GM18508 (cell line): ENCODE measurements around the gene AMN.

Experiments
- ATAC-seq: cut with Tn5 transposase; IDR thresholded peaks from one replicate; pipeline ENCODE4 v1.9.1; 2021; ENCODE audit warnings: moderate number of reproducible peaks; ENCODE audit not compliant: insufficient read depth, unreplicated experiment

AMN gene

DNA sequence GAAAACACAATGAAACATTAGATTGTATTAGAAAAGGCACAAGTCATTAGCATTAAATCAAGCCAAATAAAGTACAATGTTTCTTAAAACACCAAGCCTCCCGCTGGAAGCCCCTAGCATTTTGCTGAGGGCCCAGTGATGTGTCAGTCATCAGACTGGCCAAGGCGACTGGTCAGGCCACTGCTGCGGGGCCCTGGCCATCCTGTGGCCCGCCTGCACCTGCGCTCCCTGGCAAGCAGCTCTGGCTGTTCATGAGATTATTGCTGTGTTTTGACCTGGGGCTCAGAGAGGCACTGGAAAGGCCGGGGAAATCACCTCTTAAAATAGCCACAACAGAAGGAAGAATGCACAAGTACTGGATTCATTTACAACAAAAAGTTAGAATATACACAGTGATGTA lies 24.2 kb upstream of the AMN start:
- ATAC-seq, result no peak

- no peak for ATAC-seq
Measured at GRCh38 chr14:102898776-102899515, 23.5 kb upstream of the AMN start.

DNA sequence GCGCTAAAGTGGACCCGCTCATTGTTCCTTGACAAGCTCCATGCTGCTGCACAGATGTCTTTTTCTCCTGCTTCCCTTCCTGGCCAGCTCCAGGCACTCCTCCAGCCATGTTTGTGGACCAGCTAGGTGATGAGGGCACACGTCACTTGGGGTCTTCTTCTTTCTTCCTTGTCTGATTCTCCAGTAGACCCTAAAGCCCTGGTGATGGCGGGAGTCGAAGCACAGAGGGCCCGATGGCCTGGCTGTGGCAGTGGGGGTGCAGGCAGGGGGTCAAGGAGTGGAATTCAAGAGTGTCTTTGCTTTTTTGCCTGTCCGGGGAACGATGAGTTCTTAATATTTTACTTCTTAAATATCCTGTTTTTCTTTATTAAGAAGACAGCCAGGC lies 23.0 kb upstream of the AMN start:
- ATAC-seq, result no peak

- ATAC-seq, result no peak
Measured at GRCh38 chr14:102900631-102901571, 21.6 kb upstream of the AMN start.

DNA sequence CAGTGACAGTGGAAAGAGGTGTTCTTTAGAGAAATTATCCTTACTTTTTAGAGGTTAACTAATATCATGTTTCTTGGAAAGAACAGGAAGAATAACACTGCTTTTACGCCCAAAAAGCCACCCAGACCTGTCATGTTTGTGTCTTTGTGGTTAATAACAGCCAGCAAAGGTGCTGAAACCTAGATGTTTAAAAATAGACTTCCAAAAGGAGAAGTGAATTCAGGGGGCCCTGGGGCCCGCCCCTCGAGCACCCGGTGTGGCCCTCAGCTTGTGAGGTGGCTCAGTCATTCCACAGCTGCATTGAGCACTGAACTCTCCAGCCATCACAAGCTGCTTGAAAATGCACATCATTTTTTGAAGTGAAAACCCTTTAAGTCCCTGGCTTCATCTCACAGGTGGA lies 20.8 kb upstream of the AMN start:
- peak; percentile 29 for ATAC-seq

- ATAC-seq, result no peak
Measured at GRCh38 chr14:102902086-102902485, 20.4 kb upstream of the AMN start.

DNA sequence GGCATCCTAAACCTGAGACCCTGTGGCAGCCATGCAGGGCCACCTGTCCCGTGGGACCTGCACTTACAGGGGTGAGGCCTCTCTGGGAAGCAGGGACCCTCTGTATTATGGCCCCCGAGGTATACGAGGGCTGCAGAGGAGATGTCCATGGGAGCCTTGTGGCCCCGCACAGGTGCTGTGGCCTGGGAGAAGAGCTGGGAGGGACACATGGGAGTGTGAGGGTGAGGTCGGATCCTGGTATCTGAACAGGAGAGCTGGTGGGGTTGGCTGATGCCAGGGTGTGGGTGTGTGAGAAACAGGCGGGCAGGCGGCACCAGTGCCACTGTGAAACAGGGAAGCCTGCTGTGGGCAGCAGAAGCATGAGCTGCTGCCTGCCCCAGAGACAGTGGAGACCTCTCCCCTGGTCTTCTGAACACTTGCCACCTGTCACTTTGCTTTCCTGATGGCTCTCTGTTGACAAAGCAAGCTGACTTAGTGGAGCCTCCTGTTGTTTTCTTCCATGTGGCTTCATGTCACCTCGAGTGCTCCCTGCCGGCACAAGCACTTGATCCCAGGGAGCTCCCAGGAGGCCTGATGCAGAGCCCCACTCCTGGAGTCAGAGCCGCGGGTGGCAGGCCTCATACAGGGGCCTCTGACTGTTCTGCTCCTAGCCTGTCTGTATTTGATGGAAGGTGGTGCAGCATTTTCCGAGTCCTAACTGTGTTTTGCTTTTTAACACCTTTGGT lies 19.8 kb upstream of the AMN start:
- no peak for ATAC-seq

- no peak for ATAC-seq
Measured at GRCh38 chr14:102903248-102903888, 19.1 kb upstream of the AMN start.

GRCh38 chr14:102903889-102904512 lies 18.5 kb upstream of the AMN start:
- no peak for ATAC-seq

DNA sequence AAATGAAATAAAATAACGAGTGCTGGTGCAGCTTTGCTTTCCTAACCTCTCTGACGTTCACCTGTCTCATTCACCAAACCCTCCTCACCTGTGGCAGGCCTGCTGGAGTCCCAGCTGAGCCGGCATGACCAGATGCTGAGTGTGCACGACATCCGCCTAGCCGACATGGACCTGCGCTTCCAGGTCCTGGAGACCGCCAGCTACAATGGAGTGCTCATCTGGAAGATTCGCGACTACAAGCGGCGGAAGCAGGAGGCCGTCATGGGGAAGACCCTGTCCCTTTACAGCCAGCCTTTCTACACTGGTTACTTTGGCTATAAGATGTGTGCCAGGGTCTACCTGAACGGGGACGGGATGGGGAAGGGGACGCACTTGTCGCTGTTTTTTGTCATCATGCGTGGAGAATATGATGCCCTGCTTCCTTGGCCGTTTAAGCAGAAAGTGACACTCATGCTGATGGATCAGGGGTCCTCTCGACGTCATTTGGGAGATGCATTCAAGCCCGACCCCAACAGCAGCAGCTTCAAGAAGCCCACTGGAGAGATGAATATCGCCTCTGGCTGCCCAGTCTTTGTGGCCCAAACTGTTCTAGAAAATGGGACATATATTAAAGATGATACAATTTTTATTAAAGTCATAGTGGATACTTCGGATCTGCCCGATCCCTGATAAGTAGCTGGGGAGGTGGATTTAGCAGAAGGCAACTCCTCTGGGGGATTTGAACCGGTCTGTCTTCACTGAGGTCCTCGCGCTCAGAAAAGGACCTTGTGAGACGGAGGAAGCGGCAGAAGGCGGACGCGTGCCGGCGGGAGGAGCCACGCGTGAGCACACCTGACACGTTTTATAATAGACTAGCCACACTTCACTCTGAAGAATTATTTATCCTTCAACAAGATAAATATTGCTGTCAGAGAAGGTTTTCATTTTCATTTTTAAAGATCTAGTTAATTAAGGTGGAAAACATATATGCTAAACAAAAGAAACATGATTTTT lies 17.1 kb upstream of the AMN start:
- ATAC-seq, result no peak

GRCh38 chr14:102906616-102907302 lies 15.7 kb upstream of the AMN start:
- ATAC-seq, result no peak

- no peak for ATAC-seq
Measured at GRCh38 chr14:102907303-102907844, 15.1 kb upstream of the AMN start.

DNA sequence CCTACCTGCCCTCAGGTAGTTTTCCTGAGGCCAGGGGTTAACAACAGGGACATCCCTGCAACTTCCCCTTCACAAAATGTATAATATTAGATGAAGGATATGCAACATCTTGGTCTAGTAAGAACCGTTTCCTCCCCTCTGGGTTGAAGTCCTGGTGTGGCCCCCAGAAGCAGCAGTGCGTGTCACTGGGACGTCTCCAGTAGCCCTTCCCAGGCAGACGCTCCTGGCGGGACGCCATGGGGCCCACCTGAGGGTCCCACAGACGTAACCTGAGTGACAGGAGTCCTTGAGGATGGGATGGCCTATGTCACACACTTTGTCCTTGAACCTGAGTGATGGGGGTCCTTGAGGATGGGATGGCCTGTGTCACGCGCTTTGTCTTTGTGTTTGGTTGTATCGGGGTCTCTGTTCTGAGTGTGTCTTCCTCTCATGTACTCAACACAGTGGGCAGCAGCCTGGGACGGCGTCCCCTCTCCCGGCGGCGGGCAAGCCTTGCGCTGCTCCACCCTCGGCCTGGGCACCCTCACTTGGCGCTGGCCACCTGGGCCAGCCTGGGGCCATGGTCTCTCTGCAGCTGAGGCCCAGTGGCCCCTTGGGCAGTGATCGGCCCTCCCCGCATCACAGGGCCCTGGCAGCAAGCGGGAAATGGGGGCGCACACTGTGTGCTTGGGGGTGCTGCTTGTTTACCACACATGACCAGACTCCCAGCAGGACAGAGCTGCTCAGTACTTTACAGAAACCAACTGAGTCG lies 14.3 kb upstream of the AMN start:
- no peak for ATAC-seq

- no peak for ATAC-seq
Measured at GRCh38 chr14:102908766-102909455, 13.6 kb upstream of the AMN start.

DNA sequence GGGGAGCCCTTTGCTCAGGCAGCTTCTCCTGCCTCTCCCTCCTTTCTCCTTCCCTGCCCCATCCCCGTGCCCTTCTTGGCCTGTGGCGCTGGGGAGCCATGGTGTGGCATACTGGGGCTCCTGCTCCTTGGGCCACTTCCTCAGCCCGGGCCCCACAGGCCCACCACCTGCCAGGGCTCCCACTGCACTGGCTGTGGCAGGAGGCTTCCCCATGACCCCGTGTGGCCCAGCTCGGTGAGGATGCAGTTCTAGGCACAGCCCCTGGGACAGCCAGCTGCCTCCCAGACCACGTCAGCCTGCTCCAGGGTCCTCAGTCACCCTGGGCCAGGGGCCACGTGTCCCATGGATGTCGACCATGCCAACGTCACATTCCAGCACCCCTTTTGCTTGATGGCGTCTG lies 13.0 kb upstream of the AMN start:
- ATAC-seq, result no peak

DNA sequence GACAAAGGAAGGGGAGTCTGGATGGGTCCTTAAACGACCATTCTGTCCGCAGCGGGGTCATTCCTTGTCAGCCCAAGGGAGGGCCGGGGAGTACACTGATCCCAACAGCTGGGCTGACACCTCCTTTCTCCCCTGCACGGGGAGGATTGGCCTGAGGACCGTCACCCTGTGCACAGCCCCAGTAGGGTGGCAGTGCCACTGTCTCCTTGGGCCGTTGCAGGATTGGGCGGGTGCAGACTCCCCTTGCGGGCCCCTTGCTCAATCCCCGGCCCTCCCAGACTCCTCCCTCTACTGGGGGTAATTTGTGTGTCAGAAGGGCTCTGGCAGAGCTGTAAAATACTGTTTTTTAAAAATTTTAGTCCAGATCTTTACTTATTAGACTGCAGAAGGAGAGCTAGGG lies 12.6 kb upstream of the AMN start:
- no peak for ATAC-seq

DNA sequence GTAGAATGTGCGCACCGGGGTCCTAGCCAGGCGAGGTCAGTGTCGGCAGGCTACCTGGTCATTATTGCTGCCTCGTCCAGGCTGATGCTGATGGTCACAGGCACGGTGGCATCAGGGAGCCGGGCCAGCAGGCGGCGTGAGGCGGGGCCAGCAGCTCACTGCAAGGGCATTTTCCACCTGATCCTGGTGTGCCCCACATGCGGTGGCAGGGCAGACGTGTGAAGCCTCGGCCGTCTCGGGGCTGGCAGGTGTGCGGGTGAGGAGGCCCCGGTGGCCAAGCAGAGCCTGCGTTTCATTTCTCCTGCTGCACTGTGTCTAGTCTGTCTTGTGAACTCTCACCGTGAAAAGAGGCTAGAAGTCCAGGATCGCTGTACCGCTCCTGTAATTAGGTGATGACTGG lies 12.0 kb upstream of the AMN start:
- ATAC-seq, result no peak
